Esophagus squamous epithelium (tissue), 5 donors: ENCODE measurements around the gene BRAF. TPM values are rescaled to one million over a fixed set of nuclear protein-coding genes. Genes with fewer than 3 reads are reported as not detected.
"Not testable (repeated sequence)": the region's sequence is repeated elsewhere in the genome, so short reads cannot be mapped to it uniquely, and the experiment has no call there.

Experiments
- DNase-seq: peaks from one replicate; lab custom pipeline; 2025; lab: John Stamatoyannopoulos, UW
- H3K27ac ChIP-seq, 4 donors: fragments of 200-600 bp; sonication (generic); one replicate each; pipeline ENCODE4 v1.5.1; 2016 to 2019; ENCODE audit warnings: mild to moderate bottlenecking in 1 of 4
- H3K27me3 ChIP-seq, 4 donors: fragments of 200-600 bp; sonication (generic); 1 replicate in 3 of 4; 2 replicates in 1 of 4; pipeline versions ENCODE4 v1.5.1 to v1.6.0; 2017 to 2021; ENCODE audit warnings: antibody characterized with exemption in 1 of 4
- H3K36me3 ChIP-seq, 3 donors: fragments of 200-600 bp; sonication (generic); one replicate each; pipeline ENCODE4 v1.5.1; 2016 to 2019
- H3K4me1 ChIP-seq, 3 donors: fragments of 200-600 bp; sonication (generic); one replicate each; pipeline ENCODE4 v1.5.1; 2017 to 2019
- H3K4me3 ChIP-seq, 4 donors: fragments of 200-600 bp; sonication (generic); 1 replicate in 3 of 4; 2 replicates in 1 of 4; pipeline ENCODE4 v1.5.1; 2016 to 2019; ENCODE audit warnings: mild to moderate bottlenecking in 2 of 4, moderate library complexity in 1 of 4
- H3K9me3 ChIP-seq, 3 donors: fragments of 200-600 bp; sonication (generic); one replicate each; pipeline ENCODE4 v1.5.1; 2016 to 2019
- POLR2A ChIP-seq, 4 donors: fragments of 450-650 bp; IDR thresholded peaks; one replicate each; pipeline ENCODE4 v1.6.1; 2017; ENCODE audit warnings: antibody characterized with exemption in 4 of 4, mild to moderate bottlenecking in 4 of 4, moderate library complexity in 3 of 4
- WGBS, 2 donors: methylation state at CpG; one replicate each; pipeline ENCODE4 v1.1.5; 2018; 5-methylcytosine and 5-hydroxymethylcytosine counted together
- intact Hi-C: fragments of 100-400 bp; cut with DNase I; formaldehyde crosslinking; loops from one replicate; pipeline ENCODE4 v1.15.0; 2022
- total RNA-seq, 4 donors: library from RNA; depleted of rRNA; stranded (reverse); fragments of >200 nt; gene quantifications; one replicate each; pipeline ENCODE4 v1.1.0, GENCODE V29; 2016
- TF ChIP-seq, protein P1 (sequence below), 6 experiments: fragments of 450-650 bp in 4 of 6; fragments of 200-600 bp in 2 of 6; sonication (generic) in 2 of 6; IDR thresholded peaks; one replicate each; pipeline ENCODE4 v1.5.1; 2016 to 2019; ENCODE audit warnings: antibody characterized with exemption in 6 of 6, mild to moderate bottlenecking in 4 of 6, moderate library complexity in 4 of 6
- donor health status: DM: yes; HTN: yes; CAD: no.

BRAF gene
- total RNA-seq, 4 donors from 2014 or later = 10.0 to 40.6 (median 20.6) TPM

DNA sequence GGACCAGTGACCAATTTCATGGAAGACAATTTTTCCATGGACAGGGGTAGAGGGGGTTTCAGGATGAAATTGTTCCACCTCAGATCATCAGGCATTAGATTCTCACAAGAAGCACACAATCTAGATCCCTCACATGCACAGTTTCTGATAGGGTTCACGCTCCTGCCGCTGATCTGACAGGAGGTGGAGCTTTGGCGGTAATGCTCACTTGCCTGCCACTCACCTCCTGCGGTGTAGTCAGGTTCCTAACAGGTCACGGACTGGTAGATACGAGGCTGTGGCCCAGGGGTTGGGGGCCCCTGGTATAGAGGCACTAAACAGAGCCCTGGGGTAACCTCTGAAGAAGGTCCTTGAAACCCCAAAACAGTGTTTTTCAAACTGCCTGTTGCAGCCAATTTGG lies 6.5 kb downstream of the BRAF start:
- WGBS, 2 donors = 85 to 100% methylated on average over 4 to 6 of the region's 6 CpGs
- TF ChIP-seq, protein P1, sequence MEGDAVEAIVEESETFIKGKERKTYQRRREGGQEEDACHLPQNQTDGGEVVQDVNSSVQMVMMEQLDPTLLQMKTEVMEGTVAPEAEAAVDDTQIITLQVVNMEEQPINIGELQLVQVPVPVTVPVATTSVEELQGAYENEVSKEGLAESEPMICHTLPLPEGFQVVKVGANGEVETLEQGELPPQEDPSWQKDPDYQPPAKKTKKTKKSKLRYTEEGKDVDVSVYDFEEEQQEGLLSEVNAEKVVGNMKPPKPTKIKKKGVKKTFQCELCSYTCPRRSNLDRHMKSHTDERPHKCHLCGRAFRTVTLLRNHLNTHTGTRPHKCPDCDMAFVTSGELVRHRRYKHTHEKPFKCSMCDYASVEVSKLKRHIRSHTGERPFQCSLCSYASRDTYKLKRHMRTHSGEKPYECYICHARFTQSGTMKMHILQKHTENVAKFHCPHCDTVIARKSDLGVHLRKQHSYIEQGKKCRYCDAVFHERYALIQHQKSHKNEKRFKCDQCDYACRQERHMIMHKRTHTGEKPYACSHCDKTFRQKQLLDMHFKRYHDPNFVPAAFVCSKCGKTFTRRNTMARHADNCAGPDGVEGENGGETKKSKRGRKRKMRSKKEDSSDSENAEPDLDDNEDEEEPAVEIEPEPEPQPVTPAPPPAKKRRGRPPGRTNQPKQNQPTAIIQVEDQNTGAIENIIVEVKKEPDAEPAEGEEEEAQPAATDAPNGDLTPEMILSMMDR (IDR thresholded peaks at IDR 0.05) = no peak
- TF ChIP-seq POLR2A (IDR thresholded peaks at IDR 0.05) = no peak
- intact Hi-C loops = no loop called here
- no peaks in the 10 kb centered on the region for H3K36me3 ChIP-seq
- peaks cover 0 to 38% (median 12%) of the 10 kb centered on the region in 3 donors for H3K4me1 ChIP-seq
- H3K9me3 ChIP-seq = no peaks in the 10 kb centered on the region
- H3K27ac ChIP-seq = no peak overlapping the region
- no peak overlapping the region for H3K4me3 ChIP-seq
- H3K27me3 ChIP-seq = no peaks in the 10 kb centered on the region
- no peak for DNase-seq

DNA sequence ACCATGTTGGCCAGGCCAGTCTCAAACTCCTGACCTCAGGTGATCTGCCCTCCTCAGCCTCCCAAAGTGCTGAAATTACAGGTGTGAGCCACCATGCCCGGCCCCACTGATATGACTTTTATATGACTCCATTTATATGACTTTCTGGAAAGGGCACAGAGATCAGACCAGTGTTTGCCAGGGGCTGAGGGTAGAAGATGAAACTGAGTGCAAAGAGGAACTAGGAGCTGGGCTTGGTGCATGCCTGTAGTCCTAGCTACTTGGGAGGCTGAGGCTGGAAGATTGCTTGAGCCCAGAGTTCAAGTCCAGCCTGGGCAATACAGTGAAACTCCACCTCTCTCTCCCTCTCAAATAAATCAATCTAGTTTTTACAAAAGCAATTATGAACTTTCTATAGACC lies 7.5 kb downstream of the BRAF start:
- TF ChIP-seq, protein P1 (IDR thresholded peaks at IDR 0.05) = no peak
- TF ChIP-seq POLR2A (IDR thresholded peaks at IDR 0.05) = no peak
- no peaks in the 10 kb centered on the region for H3K9me3 ChIP-seq
- peaks cover 0 to 38% (median 7%) of the 10 kb centered on the region in 3 donors for H3K4me1 ChIP-seq
- H3K27me3 ChIP-seq = no peaks in the 10 kb centered on the region
- no peak overlapping the region for H3K4me3 ChIP-seq
- intact Hi-C loops = no loop called here
- no peaks in the 10 kb centered on the region for H3K36me3 ChIP-seq
- DNase-seq = no peak
- H3K27ac ChIP-seq = no peak overlapping the region
- 100% methylated on average over 1 of the region's 1 CpG; no CpG with 5 or more reads in 1 of the 2 donors for WGBS, 2 donors

DNA sequence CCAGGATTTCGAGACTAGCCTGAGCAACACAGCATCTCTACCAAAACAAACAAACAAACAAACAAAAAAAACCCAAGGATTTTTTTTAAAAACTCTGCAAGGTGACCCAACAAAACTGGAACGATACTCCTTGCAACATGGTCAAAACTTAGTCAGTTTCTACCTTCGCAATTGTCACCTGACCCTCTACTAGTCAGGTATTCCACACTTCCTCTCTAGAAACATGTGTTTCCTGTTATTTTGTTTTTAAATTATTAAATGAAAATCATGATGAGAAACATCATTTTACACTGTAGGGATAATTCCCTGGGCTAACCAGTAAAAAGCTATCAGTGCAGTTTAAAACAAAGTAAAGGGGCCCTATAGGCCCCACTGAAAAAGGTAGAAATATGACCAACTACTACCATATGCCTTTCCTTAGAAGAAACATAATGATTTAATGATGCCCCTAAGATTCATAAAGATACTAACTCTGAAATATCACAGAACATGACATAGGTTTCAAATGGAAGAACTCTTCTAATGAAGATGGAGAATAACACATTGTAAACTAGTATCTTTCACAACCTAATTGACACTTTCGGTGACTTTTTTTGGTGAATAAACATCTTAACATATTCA lies 8.7 kb downstream of the BRAF start:
- Histone ChIP-seq H3K9me3 (no peaks in the 10 kb centered on the region), H3K36me3 (no peaks in the 10 kb centered on the region), H3K27ac (no peak overlapping the region), H3K4me1 (peaks cover 0 to 36% (median 5%) of the 10 kb centered on the region in 3 donors), H3K4me3 (no peak overlapping the region), H3K27me3 (no peaks in the 10 kb centered on the region)
- intact Hi-C loops = no loop called here
- TF ChIP-seq POLR2A (IDR thresholded peaks at IDR 0.05) = no peak
- TF ChIP-seq, protein P1 (IDR thresholded peaks at IDR 0.05) = no peak
- no peak for DNase-seq
- 83 to 84% methylated on average over 4 of the region's 4 CpGs for WGBS, 2 donors

DNA sequence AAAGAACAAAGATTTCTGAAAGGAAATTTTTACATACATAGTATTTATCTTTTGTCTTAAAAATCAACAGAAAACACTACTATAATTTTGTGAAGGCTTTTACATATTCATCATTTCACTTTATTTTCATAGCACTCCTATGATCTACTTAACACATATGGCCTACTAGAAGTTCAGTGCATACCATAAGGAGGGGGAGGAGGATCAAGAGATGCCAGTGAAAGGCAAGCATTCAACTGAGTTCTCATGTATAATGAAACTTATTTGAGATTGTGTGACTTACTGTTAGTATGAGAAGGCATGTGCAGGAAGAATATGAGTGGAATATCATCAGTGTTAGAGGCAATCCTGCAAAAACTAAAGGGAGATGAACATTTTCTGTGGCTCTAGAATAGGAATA lies 10.6 kb downstream of the BRAF start:
- DNase-seq = no peak
- TF ChIP-seq POLR2A (IDR thresholded peaks at IDR 0.05) = no peak
- TF ChIP-seq, protein P1 (IDR thresholded peaks at IDR 0.05) = no peak
- Histone ChIP-seq H3K9me3 (no peaks in the 10 kb centered on the region), H3K27me3 (no peaks in the 10 kb centered on the region), H3K4me1 (peaks cover 0 to 25% (median 5%) of the 10 kb centered on the region in 3 donors), H3K4me3 (no peak overlapping the region), H3K27ac (no peak overlapping the region), H3K36me3 (no peaks in the 10 kb centered on the region)
- intact Hi-C loops = no loop called here

DNA sequence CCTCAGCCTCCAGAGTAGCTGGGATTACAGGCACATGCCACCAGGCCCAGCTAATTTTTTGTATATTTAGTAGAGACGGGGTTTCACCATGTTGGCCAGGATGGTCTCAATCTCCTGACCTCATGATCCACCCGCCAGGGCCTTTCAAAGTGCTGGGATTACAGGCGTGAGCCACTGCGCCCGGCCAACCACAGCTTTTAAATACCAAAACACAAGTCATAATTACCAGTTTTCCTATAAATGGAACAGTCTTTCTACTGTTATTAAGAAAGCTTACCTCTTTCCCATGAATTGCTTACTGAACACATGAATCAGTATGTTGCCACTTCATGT lies 11.2 kb downstream of the BRAF start:
- H3K36me3 ChIP-seq, H3K27me3 ChIP-seq, H3K27ac ChIP-seq, H3K9me3 ChIP-seq, intact Hi-C loops, DNase-seq, H3K4me3 ChIP-seq: not testable (repeated sequence)
- 88 to 94% methylated on average over 3 to 5 of the region's 5 CpGs for WGBS, 2 donors
- H3K4me1 ChIP-seq = peaks cover 0 to 25% (median 5%) of the 10 kb centered on the region in 3 donors

DNA sequence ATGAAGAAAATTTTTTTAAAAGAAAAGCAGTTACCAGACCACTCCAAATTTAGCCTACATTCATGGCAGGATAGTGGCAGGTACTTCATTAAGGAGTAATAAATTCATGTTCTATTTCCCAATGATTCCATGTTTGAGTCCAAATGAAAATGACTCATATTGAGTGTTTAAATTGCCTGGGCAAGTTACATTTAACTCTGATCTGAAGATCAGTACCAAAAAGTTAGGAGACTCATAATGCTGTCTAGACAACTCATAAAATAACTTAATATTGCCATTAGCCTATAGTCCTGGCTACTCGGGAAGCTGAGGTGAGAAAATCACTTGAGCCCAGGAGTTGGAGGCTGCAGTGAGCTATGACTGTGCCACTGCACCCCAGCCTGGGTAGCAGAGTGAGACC lies 13.0 kb downstream of the BRAF start:
- Histone ChIP-seq H3K27ac (no peak overlapping the region), H3K4me1 (peaks cover 0 to 25% (median 5%) of the 10 kb centered on the region in 3 donors), H3K4me3 (no peak overlapping the region), H3K9me3 (no peaks in the 10 kb centered on the region), H3K36me3 (no peaks in the 10 kb centered on the region), H3K27me3 (no peaks in the 10 kb centered on the region)
- intact Hi-C loops = no loop called here
- DNase-seq = no peak
- no peak for TF ChIP-seq POLR2A (IDR thresholded peaks at IDR 0.05)
- TF ChIP-seq, protein P1 (IDR thresholded peaks at IDR 0.05) = no peak
- WGBS, 2 donors = 5 to 9% methylated on average over 1 of the region's 1 CpG
